GM19463 (cell line): ENCODE data around the gene TMEM255B.
"Not testable (repeated sequence)": the region's sequence is repeated elsewhere in the genome, so short reads cannot be mapped to it uniquely, and the experiment has no call there.

Experiments used
- ATAC-seq: cut with Tn5 transposase; IDR thresholded peaks from one replicate; pipeline ENCODE4 v1.9.1; 2021; ENCODE audit warnings: mild to moderate bottlenecking, moderate library complexity; ENCODE audit not compliant: unreplicated experiment

The TMEM255B gene

GRCh38 chr13:113748101-113748861 lies 10.7 kb upstream of the TMEM255B start:
- no peak for ATAC-seq

GRCh38 chr13:113748862-113749451 lies 10.1 kb upstream of the TMEM255B start:
- ATAC-seq = no peak

GRCh38 chr13:113749507-113749906 lies 9.5 kb upstream of the TMEM255B start:
- no peak for ATAC-seq

GRCh38 chr13:113749967-113750366 lies 9.1 kb upstream of the TMEM255B start:
- ATAC-seq = no peak

- no peak for ATAC-seq
These were observed 8.2 kb upstream of the TMEM255B start for GRCh38 chr13:113750554-113751399.

GRCh38 chr13:113751491-113751890 lies 7.5 kb upstream of the TMEM255B start:
- ATAC-seq = no peak

GRCh38 chr13:113752211-113752986 lies 6.6 kb upstream of the TMEM255B start:
- ATAC-seq = not testable (repeated sequence)

GRCh38 chr13:113753171-113753570 lies 5.9 kb upstream of the TMEM255B start:
- no peak for ATAC-seq

GRCh38 chr13:113754242-113754641 lies 4.8 kb upstream of the TMEM255B start:
- ATAC-seq = no peak

GRCh38 chr13:113754691-113755090 lies 4.3 kb upstream of the TMEM255B start:
- ATAC-seq = no peak

- ATAC-seq = no peak
These were observed 2.5 kb upstream of the TMEM255B start for GRCh38 chr13:113756441-113757097.

GRCh38 chr13:113759525-113760137 lies 605 bp downstream of the TMEM255B start:
- no peak for ATAC-seq

- ATAC-seq = no peak
These were observed 2.1 kb downstream of the TMEM255B start for GRCh38 chr13:113761136-113761535.

GRCh38 chr13:113762075-113762474 lies 3.0 kb downstream of the TMEM255B start:
- ATAC-seq = no peak

- ATAC-seq = no peak
These were observed 3.5 kb downstream of the TMEM255B start for GRCh38 chr13:113762538-113762937.

- no peak for ATAC-seq
These were observed 4.2 kb downstream of the TMEM255B start for GRCh38 chr13:113763254-113763653.

GRCh38 chr13:113763961-113764792 lies 5.2 kb downstream of the TMEM255B start:
- ATAC-seq = no peak

GRCh38 chr13:113764793-113765563 lies 6.0 kb downstream of the TMEM255B start:
- no peak for ATAC-seq
